Tibial artery (tissue), 4 donors: ENCODE measurements around the gene TSNAX.

Experiments used
- DNase-seq, 2 donors: peaks; one replicate each; pipeline ENCODE4 v3.0.0-alpha.2; 2019
- H3K27ac ChIP-seq, 2 donors: fragments of 200-600 bp; sonication (generic) in 1 of 2; 1 replicate in 1 of 2; 2 replicates in 1 of 2; pipeline ENCODE4 v1.5.1; 2018 to 2019; ENCODE audit warnings: mild to moderate bottlenecking in 1 of 2
- H3K27me3 ChIP-seq, 2 donors: fragments of 200-600 bp; sonication (generic) in 1 of 2; one replicate each; pipeline versions ENCODE4 v1.5.1 to v1.6.0; 2016 to 2019
- H3K36me3 ChIP-seq, 3 donors: fragments of 200-600 bp; sonication (generic) in 2 of 3; one replicate each; pipeline ENCODE4 v1.5.1; 2016 to 2019; ENCODE audit warnings: mild to moderate bottlenecking in 2 of 3
- H3K4me1 ChIP-seq, 4 donors: fragments of 200-600 bp; sonication (generic) in 2 of 4; 1 replicate in 3 of 4; 2 replicates in 1 of 4; pipeline ENCODE4 v1.5.1; 2016 to 2019
- H3K4me3 ChIP-seq, 2 donors: fragments of 200-600 bp; sonication (generic) in 1 of 2; 1 replicate in 1 of 2; 2 replicates in 1 of 2; pipeline ENCODE4 v1.5.1; 2018 to 2019; ENCODE audit warnings: mild to moderate bottlenecking in 2 of 2
- H3K9me3 ChIP-seq, 3 donors: fragments of 200-600 bp; sonication (generic) in 1 of 3; one replicate each; pipeline ENCODE4 v1.5.1; 2016 to 2019
- CTCF ChIP-seq, 2 experiments: fragments of 200-600 bp in 1 of 2; fragments of 450-650 bp in 1 of 2; IDR thresholded peaks; one replicate each; pipeline ENCODE4 v1.5.1; 2017 to 2019; ENCODE audit warnings: antibody characterized with exemption in 2 of 2, mild to moderate bottlenecking in 1 of 2, moderate library complexity in 1 of 2
- intact Hi-C: fragments of 100-400 bp; cut with DNase I; formaldehyde crosslinking; loops from one replicate; pipeline ENCODE4 v1.15.0; 2023; ENCODE audit warnings: low total_unique reads

TSNAX gene

GRCh38 chr1:231580874-231581273 lies 52.4 kb downstream of the TSNAX start:
- Histone ChIP-seq H3K9me3 (no peaks in the 10 kb centered on the region), H3K27ac (no peak overlapping the region), H3K4me1 (no peaks in the 10 kb centered on the region), H3K36me3 (no peaks in the 10 kb centered on the region), H3K27me3 (no peaks in the 10 kb centered on the region), H3K4me3 (no peak overlapping the region)
- no peak for DNase-seq
- TF ChIP-seq CTCF (IDR thresholded peaks at IDR 0.05) = no peak
- intact Hi-C loops = no loop called here

- Histone ChIP-seq H3K36me3 (no peaks in the 10 kb centered on the region), H3K4me1 (no peaks in the 10 kb centered on the region), H3K27ac (no peak overlapping the region), H3K4me3 (no peak overlapping the region), H3K27me3 (no peaks in the 10 kb centered on the region), H3K9me3 (no peaks in the 10 kb centered on the region)
- no peak for DNase-seq
- intact Hi-C loops = no loop called here
- TF ChIP-seq CTCF (IDR thresholded peaks at IDR 0.05) = no peak
Observed at GRCh38 chr1:231581859-231582258, 53.4 kb downstream of the TSNAX start.

- Histone ChIP-seq H3K4me1 (no peaks in the 10 kb centered on the region), H3K27ac (no peak overlapping the region), H3K9me3 (no peaks in the 10 kb centered on the region), H3K27me3 (no peaks in the 10 kb centered on the region), H3K36me3 (no peaks in the 10 kb centered on the region), H3K4me3 (no peak overlapping the region)
- no peak for DNase-seq
- no peak for TF ChIP-seq CTCF (IDR thresholded peaks at IDR 0.05)
- intact Hi-C loops = no loop called here
Observed at GRCh38 chr1:231583376-231583775, 54.9 kb downstream of the TSNAX start.

- H3K4me1 ChIP-seq = no peaks in the 10 kb centered on the region
- intact Hi-C loops = no loop called here
- TF ChIP-seq CTCF (IDR thresholded peaks at IDR 0.05) = no peak
- no peak overlapping the region for H3K27ac ChIP-seq
- no peaks in the 10 kb centered on the region for H3K36me3 ChIP-seq
- no peaks in the 10 kb centered on the region for H3K9me3 ChIP-seq
- H3K4me3 ChIP-seq = no peak overlapping the region
- no peaks in the 10 kb centered on the region for H3K27me3 ChIP-seq
- DNase-seq = no peak
Observed at GRCh38 chr1:231584117-231584516, 55.6 kb downstream of the TSNAX start.

- intact Hi-C loops = no loop called here
- Histone ChIP-seq H3K27me3 (no peaks in the 10 kb centered on the region), H3K36me3 (no peaks in the 10 kb centered on the region), H3K27ac (no peak overlapping the region), H3K9me3 (no peaks in the 10 kb centered on the region), H3K4me3 (no peak overlapping the region), H3K4me1 (no peaks in the 10 kb centered on the region)
- no peak for DNase-seq
- no peak for TF ChIP-seq CTCF (IDR thresholded peaks at IDR 0.05)
Observed at GRCh38 chr1:231584921-231585320, 56.5 kb downstream of the TSNAX start.
